Stomach (tissue), 9 donors: Measurements from ENCODE around the gene C2orf68. TPM values are rescaled to one million over a fixed set of nuclear protein-coding genes. Genes with fewer than 3 reads are reported as not detected.

Experiments
- DNase-seq, 2 donors: peaks; one replicate each; pipeline versions ENCODE4 v3.0.0 to v3.0.0-alpha.2; 2013 to 2019
- H3K27ac ChIP-seq, 5 donors: fragments of 200-600 bp in 4 of 5; sonication (generic) in 4 of 5; one replicate each; pipeline ENCODE4 v1.5.1; 2013 to 2019; ENCODE audit warnings: mild to moderate bottlenecking in 1 of 5, moderate library complexity in 1 of 5
- H3K27me3 ChIP-seq, 3 donors: fragments of 200-600 bp; sonication (generic); one replicate each; pipeline ENCODE4 v1.5.1; 2017 to 2019; ENCODE audit warnings: mixed run types in 1 of 3
- H3K36me3 ChIP-seq, 4 donors: fragments of 200-600 bp; sonication (generic); 1 replicate in 3 of 4; 2 replicates in 1 of 4; pipeline ENCODE4 v1.5.1; 2016 to 2019
- H3K4me1 ChIP-seq, 4 donors: fragments of 200-600 bp; sonication (generic); one replicate each; pipeline ENCODE4 v1.5.1; 2016 to 2019
- H3K4me3 ChIP-seq, 4 donors: fragments of 200-600 bp; sonication (generic) in 3 of 4; one replicate each; pipeline ENCODE4 v1.5.1; 2016 to 2019; ENCODE audit warnings: mild to moderate bottlenecking in 1 of 4
- H3K9me3 ChIP-seq, 4 donors: fragments of 200-600 bp; sonication (generic); one replicate each; pipeline ENCODE4 v1.5.1; 2016 to 2019
- CTCF ChIP-seq, 7 experiments: fragments of 450-650 bp in 4 of 7; fragments of 200-600 bp in 3 of 7; sonication (generic) in 3 of 7; IDR thresholded peaks; one replicate each; pipeline ENCODE4 v1.5.1; 2016 to 2019; ENCODE audit warnings: antibody characterized with exemption in 7 of 7, control low read depth in 2 of 7, mild to moderate bottlenecking in 1 of 7
- EP300 ChIP-seq: sonication (generic); formaldehyde crosslinking; IDR thresholded peaks from one replicate; pipeline ENCODE4 v1.6.1; 2017; ENCODE audit warnings: antibody characterized with exemption
- POLR2A ChIP-seq, 4 donors: fragments of 450-650 bp; IDR thresholded peaks; one replicate each; pipeline ENCODE4 v1.6.1; 2016; ENCODE audit warnings: antibody characterized with exemption in 4 of 4, control low read depth in 2 of 4, mild to moderate bottlenecking in 1 of 4, moderate library complexity in 1 of 4
- POLR2AphosphoS5 ChIP-seq, 3 donors: sonication (generic); formaldehyde crosslinking; IDR thresholded peaks; one replicate each; pipeline ENCODE4 v1.6.1; 2016; ENCODE audit warnings: antibody characterized with exemption in 3 of 3
- WGBS, 5 donors: extraction: QIAGEN DNeasy Blood & Tissue Kit in 3 of 5; methylation state at CpG; one replicate each; pipeline versions ENCODE4 v1.1.5 to v1.1.7; 2013 to 2018; 5-methylcytosine and 5-hydroxymethylcytosine counted together
- intact Hi-C: fragments of 100-400 bp; cut with DNase I; formaldehyde crosslinking; loops from one replicate; pipeline ENCODE4 v1.15.1; 2023; ENCODE audit warnings: low total_unique reads
- polyA plus RNA-seq, 3 donors: library from polyadenylated mRNA; stranded (reverse); fragments of 200-250 nt; gene quantifications; one replicate each; pipeline ENCODE4 v1.2.3, GENCODE V29; 2013
- total RNA-seq, 5 donors: library from RNA; depleted of rRNA; stranded (reverse); fragments of >200 nt; gene quantifications; one replicate each; pipeline versions ENCODE4 v1.1.0 to v1.2.3, GENCODE V29; 2014 to 2016
- donor health status: healthy with polysubstance abuse.
- donor health status: Bipolar disorder and iron deficiency.
- donor health status: healthy.

Gene C2orf68
- total and polyA plus RNA-seq, 8 donors = 12.7 to 40.8 (median 20.2) TPM

DNA sequence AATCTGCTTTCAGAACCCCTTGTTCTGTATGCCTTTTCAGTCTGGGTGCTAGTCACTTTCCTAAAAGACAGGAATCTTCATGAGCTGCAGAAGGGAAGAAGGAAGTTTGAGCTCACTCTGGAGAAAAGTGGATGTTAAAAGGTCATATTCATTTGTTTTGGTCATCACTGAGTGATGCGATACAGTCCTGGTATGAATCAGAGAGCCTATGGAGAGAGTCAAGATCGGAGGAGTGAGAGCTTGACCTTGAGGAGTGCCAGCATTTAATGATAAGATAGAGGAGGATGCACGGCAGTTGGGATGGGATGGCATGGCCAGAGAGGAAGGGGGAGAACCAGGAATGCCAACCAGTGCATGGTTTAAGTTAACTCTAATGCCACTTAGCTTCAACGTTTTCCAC, 23.8 kb upstream of the C2orf68 start:
- H3K9me3 ChIP-seq = no peaks in the 10 kb centered on the region
- DNase-seq = no peak
- no peak overlapping the region for H3K4me3 ChIP-seq
- H3K4me1 ChIP-seq = peaks cover 0 to 7% (median 0%) of the 10 kb centered on the region in 4 donors
- H3K27me3 ChIP-seq = no peaks in the 10 kb centered on the region
- intact Hi-C loops = no loop called here
- WGBS, 5 donors = 54 to 68% (median 61%) methylated on average over 4 of the region's 4 CpGs
- peaks cover 86 to 100% (median 100%) of the 10 kb centered on the region in 4 donors for H3K36me3 ChIP-seq
- no peak for TF ChIP-seq POLR2AphosphoS5 (IDR thresholded peaks at IDR 0.05)
- no peak for TF ChIP-seq EP300
- no peak for TF ChIP-seq CTCF (IDR thresholded peaks at IDR 0.05)
- TF ChIP-seq POLR2A (IDR thresholded peaks at IDR 0.05) = no peak
- no peak overlapping the region for H3K27ac ChIP-seq

DNA sequence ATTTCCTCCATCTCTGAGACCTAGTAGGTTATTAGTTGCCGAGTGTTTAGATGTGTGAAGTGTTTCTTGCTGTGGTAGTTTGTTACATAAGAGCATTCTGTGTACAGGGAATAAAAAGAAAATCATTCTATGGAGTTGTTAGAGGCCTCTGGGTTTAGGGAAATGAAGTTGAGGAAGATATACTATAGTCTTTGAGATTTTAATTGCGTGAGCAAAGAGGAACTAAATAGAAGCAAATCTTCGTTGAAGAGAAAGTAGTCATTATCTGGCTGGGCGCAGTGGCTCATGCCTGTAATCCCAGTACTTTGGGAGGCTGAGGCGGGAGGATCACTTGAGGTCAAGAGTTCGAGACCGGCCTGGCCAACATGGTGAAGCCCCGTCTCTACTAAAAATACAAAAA, 23.1 kb upstream of the C2orf68 start:
- Histone ChIP-seq H3K36me3 (peaks cover 83 to 100% (median 100%) of the 10 kb centered on the region in 4 donors), H3K27me3 (no peaks in the 10 kb centered on the region), H3K27ac (no peak overlapping the region), H3K4me1 (peaks cover 0 to 7% (median 0%) of the 10 kb centered on the region in 4 donors), H3K9me3 (no peaks in the 10 kb centered on the region), H3K4me3 (no peak overlapping the region)
- TF ChIP-seq POLR2AphosphoS5 (IDR thresholded peaks at IDR 0.05) = no peak
- no peak for TF ChIP-seq CTCF (IDR thresholded peaks at IDR 0.05)
- no peak for TF ChIP-seq EP300
- TF ChIP-seq POLR2A (IDR thresholded peaks at IDR 0.05) = no peak
- no peak for DNase-seq
- intact Hi-C loops = no loop called here
- WGBS, 5 donors = 83 to 91% (median 88%) methylated on average over 8 of the region's 8 CpGs

- Histone ChIP-seq H3K4me1 (peaks cover 0 to 8% (median 0%) of the 10 kb centered on the region in 4 donors), H3K27me3 (no peaks in the 10 kb centered on the region), H3K27ac (no peak overlapping the region), H3K4me3 (no peak overlapping the region), H3K36me3 (peaks cover 65 to 100% (median 100%) of the 10 kb centered on the region in 4 donors), H3K9me3 (no peaks in the 10 kb centered on the region)
- 91 to 97% (median 96%) methylated on average over 3 of the region's 3 CpGs for WGBS, 5 donors
- intact Hi-C loops = no loop called here
- TF ChIP-seq POLR2A (IDR thresholded peaks at IDR 0.05) = no peak
- no peak for TF ChIP-seq POLR2AphosphoS5 (IDR thresholded peaks at IDR 0.05)
- no peak for TF ChIP-seq EP300
- TF ChIP-seq CTCF (IDR thresholded peaks at IDR 0.05) = no peak
- DNase-seq = no peak
These were observed 19.4 kb upstream of the C2orf68 start for GRCh38 chr2:85631316-85631715.

DNA sequence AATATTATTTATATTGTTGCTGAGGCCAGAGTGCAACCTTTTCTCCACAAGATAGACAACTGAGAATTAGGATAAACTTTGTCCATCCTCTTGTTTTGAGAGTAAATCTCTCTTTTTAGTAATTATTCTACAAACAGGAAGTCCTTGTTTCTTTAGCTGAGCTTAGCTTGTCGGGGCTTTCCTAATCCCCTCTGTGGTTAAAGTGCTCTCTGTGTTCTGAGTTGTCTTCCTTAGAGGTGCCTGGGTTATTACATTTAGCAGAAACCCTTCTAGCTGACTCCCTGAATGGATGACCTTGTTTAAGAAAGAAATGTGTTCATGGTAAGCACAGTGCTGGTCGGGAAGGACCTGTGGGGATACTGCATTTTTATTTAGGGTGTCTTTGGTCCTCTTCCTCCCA, 16.8 kb upstream of the C2orf68 start:
- Histone ChIP-seq H3K36me3 (peaks cover 68 to 100% (median 100%) of the 10 kb centered on the region in 4 donors), H3K9me3 (no peaks in the 10 kb centered on the region), H3K4me3 (no peak overlapping the region), H3K4me1 (peaks cover 0 to 8% (median 0%) of the 10 kb centered on the region in 4 donors), H3K27ac (peak overlapping the region in 2 of 5 donors; percentile 21 to 45), H3K27me3 (no peaks in the 10 kb centered on the region)
- no peak for DNase-seq
- TF ChIP-seq POLR2AphosphoS5 (IDR thresholded peaks at IDR 0.05) (no peak), EP300 (no peak), POLR2A (IDR thresholded peaks at IDR 0.05) (no peak), CTCF (IDR thresholded peaks at IDR 0.05) (no peak)
- intact Hi-C loops = no loop called here
- WGBS, 5 donors = 55 to 73% (median 59%) methylated on average over 2 of the region's 2 CpGs
